CD4-positive, CD25-positive, alpha-beta regulatory T cell (primary cell): ENCODE results near the gene YPEL1. TPM values are rescaled to one million over a fixed set of nuclear protein-coding genes. Genes with fewer than 3 reads are reported as not detected.
"Not testable (repeated sequence)": the region's sequence is repeated elsewhere in the genome, so short reads cannot be mapped to it uniquely, and the experiment has no call there.

Experiments used
- ATAC-seq, 2 donors: fragments of 150-1000 bp; cut with Tn5 transposase; one replicate each; pipeline ENCODE4 v1.10.0; 2021; ENCODE audit warnings: low read depth in 2 of 2, moderate number of reproducible peaks in 2 of 2, moderate library complexity in 1 of 2
- DNase-seq, 3 donors: peaks; one replicate each; pipeline versions ENCODE4 v3.0.0 to v3.0.0-alpha.2; 2012 to 2022; ENCODE audit warnings: mixed read lengths in 1 of 3
- H3K27ac ChIP-seq: one replicate; pipeline ENCODE4 v1.7.0; 2013; ENCODE audit warnings: mild to moderate bottlenecking, low read length; ENCODE audit not compliant: insufficient read depth, poor library complexity, severe bottlenecking
- H3K27me3 ChIP-seq: one replicate; pipeline ENCODE4 v1.7.0; 2013; ENCODE audit warnings: low read length; ENCODE audit not compliant: control insufficient read depth, insufficient read depth
- H3K36me3 ChIP-seq: one replicate; pipeline ENCODE4 v1.7.0; 2013; ENCODE audit warnings: mild to moderate bottlenecking, low read length, moderate library complexity; ENCODE audit not compliant: control insufficient read depth, insufficient read depth
- H3K4me1 ChIP-seq: 2 replicates; pipeline ENCODE4 v1.7.0; 2013; ENCODE audit warnings: mild to moderate bottlenecking, low read length; ENCODE audit not compliant: insufficient read depth, control insufficient read depth, poor library complexity, severe bottlenecking
- H3K4me3 ChIP-seq: one replicate; pipeline ENCODE4 v1.7.0; 2013; ENCODE audit warnings: low read depth, mild to moderate bottlenecking, low read length, moderate library complexity
- H3K9me3 ChIP-seq, 2 experiments: 1 replicate in 1 of 2; 2 replicates in 1 of 2; pipeline ENCODE4 v1.7.0; 2013; ENCODE audit warnings: low read length in 2 of 2, mild to moderate bottlenecking in 1 of 2, moderate library complexity in 1 of 2; ENCODE audit not compliant: control insufficient read depth in 2 of 2
- H3K27ac Mint-ChIP-seq, 3 donors: one replicate each; pipeline ENCODE4 v1.8.0; 2020 to 2022; ENCODE audit warnings: mild to moderate bottlenecking in 3 of 3, mixed read lengths in 3 of 3, moderate library complexity in 2 of 3
- H3K27me3 Mint-ChIP-seq: one replicate; pipeline ENCODE4 v1.8.0; 2022; ENCODE audit warnings: mild to moderate bottlenecking, mixed read lengths
- H3K36me3 Mint-ChIP-seq: one replicate; pipeline ENCODE4 v1.8.0; 2020; ENCODE audit warnings: mixed read lengths
- H3K4me1 Mint-ChIP-seq, 4 donors: one replicate each; pipeline ENCODE4 v1.8.0; 2020 to 2022; ENCODE audit warnings: mixed read lengths in 4 of 4, mild to moderate bottlenecking in 1 of 4
- H3K4me3 Mint-ChIP-seq, 4 donors: one replicate each; pipeline ENCODE4 v1.8.0; 2020 to 2022; ENCODE audit warnings: mild to moderate bottlenecking in 4 of 4, mixed read lengths in 4 of 4, moderate library complexity in 3 of 4
- H3K9me3 Mint-ChIP-seq, 7 donors: one replicate each; pipeline ENCODE4 v1.8.0; 2020 to 2022; ENCODE audit warnings: mixed read lengths in 7 of 7, mild to moderate bottlenecking in 3 of 7, moderate library complexity in 2 of 7
- polyA plus RNA-seq, 4 donors: library from polyadenylated mRNA; unstranded; fragments of 300-500 nt; fragmentation: Illumina TruSeq; gene quantifications; one replicate each; pipeline ENCODE4 v1.2.3, GENCODE V29; 2021
- total RNA-seq: library from RNA; stranded (reverse); gene quantifications from one replicate; pipeline ENCODE4 v1.2.3, GENCODE V29; 2022

Gene YPEL1
- total and polyA plus RNA-seq, 5 donors from 2014 or later: 5.4 to 20.1 (median 9.5) TPM

GRCh38 chr22:21694795-21695429 lies 40.7 kb downstream of the YPEL1 start:
- H3K27ac ChIP-seq: no peak overlapping the region
- Mint-ChIP-seq H3K9me3 (no peaks in the 10 kb centered on the region), H3K36me3 (peaks cover 25% of the 10 kb centered on the region), H3K4me3 (no peak overlapping the region), H3K27me3 (no peaks in the 10 kb centered on the region), H3K27ac (peak overlapping the region in 1 of 3 donors; percentile 62), H3K4me1 (peaks cover 0 to 9% (median 2%) of the 10 kb centered on the region in 4 donors)
- H3K36me3 ChIP-seq: peaks cover 65% of the 10 kb centered on the region
- H3K9me3 ChIP-seq: no peaks in the 10 kb centered on the region
- no peaks in the 10 kb centered on the region for H3K27me3 ChIP-seq
- no peak overlapping the region for H3K4me3 ChIP-seq
- no peaks in the 10 kb centered on the region for H3K4me1 ChIP-seq
- DNase-seq (no peak), ATAC-seq (no peak)

GRCh38 chr22:21694394-21694793 lies 41.2 kb downstream of the YPEL1 start:
- H3K27ac Mint-ChIP-seq: no peak overlapping the region
- no peak overlapping the region for H3K4me3 ChIP-seq

GRCh38 chr22:21693999-21694341 lies 41.6 kb downstream of the YPEL1 start:
- Histone ChIP-seq H3K4me1 (no peaks in the 10 kb centered on the region), H3K4me3 (no peak overlapping the region), H3K36me3 (peaks cover 67% of the 10 kb centered on the region), H3K27me3 (no peaks in the 10 kb centered on the region), H3K27ac (no peak overlapping the region), H3K9me3 (no peaks in the 10 kb centered on the region)
- Mint-ChIP-seq H3K27ac (no peak overlapping the region), H3K4me1 (peaks cover 0 to 6% (median 4%) of the 10 kb centered on the region in 4 donors), H3K9me3 (no peaks in the 10 kb centered on the region), H3K27me3 (no peaks in the 10 kb centered on the region), H3K36me3 (peaks cover 30% of the 10 kb centered on the region), H3K4me3 (no peak overlapping the region)
- DNase-seq: no peak
- ATAC-seq: no peak

More at GRCh38 chr22:21694394-21694793, 41.2 kb downstream of the YPEL1 start:
- Mint-ChIP-seq H3K4me1 (peaks cover 0 to 6% (median 4%) of the 10 kb centered on the region in 4 donors), H3K4me3 (no peak overlapping the region), H3K9me3 (no peaks in the 10 kb centered on the region), H3K36me3 (peaks cover 30% of the 10 kb centered on the region), H3K27me3 (no peaks in the 10 kb centered on the region)
- DNase-seq (no peak), ATAC-seq (no peak)
- H3K27ac ChIP-seq: no peak overlapping the region
- H3K27me3 ChIP-seq: no peaks in the 10 kb centered on the region
- no peaks in the 10 kb centered on the region for H3K9me3 ChIP-seq
- no peaks in the 10 kb centered on the region for H3K4me1 ChIP-seq
- H3K36me3 ChIP-seq: peaks cover 69% of the 10 kb centered on the region

DNA sequence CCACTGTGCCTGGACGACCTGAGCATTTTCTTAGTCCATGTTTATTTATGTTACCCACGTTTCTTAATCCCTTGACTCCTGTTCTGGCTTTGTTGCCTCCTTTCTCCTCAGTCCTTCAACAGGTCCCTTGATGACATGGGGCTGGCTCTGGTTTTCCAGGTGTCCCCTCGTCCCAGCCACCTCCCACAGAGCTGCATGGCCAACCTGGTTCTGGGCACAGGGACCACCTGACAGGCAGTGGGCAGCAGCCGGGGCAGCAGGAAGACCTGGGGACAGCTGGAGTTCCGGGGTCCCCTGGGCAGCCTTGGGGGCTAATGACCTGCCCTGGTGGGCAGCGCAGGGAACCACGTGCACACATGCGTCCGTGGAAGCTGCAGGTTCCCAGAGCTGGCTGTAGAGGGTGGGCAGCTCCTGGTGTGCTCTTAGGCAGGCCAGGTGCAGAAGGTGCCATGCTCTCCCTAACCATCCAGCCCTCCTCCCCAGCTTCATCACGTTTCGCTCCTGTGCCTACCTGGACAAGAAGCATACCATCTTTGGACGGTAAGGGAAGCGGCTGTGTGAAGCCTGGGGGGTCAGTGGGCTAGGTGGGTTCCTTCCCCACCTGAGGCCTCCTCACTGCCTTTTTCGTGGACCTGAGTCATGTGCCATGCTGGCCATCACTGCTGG lies 42.1 kb downstream of the YPEL1 start:
- no peak overlapping the region for H3K4me3 ChIP-seq
- peaks cover 66% of the 10 kb centered on the region for H3K36me3 ChIP-seq
- Mint-ChIP-seq H3K36me3 (peaks cover 30% of the 10 kb centered on the region), H3K9me3 (no peaks in the 10 kb centered on the region), H3K27ac (no peak overlapping the region), H3K4me1 (peaks cover 0 to 6% (median 4%) of the 10 kb centered on the region in 4 donors), H3K4me3 (no peak overlapping the region), H3K27me3 (no peaks in the 10 kb centered on the region)
- H3K9me3 ChIP-seq: no peaks in the 10 kb centered on the region
- no peaks in the 10 kb centered on the region for H3K27me3 ChIP-seq
- DNase-seq (no peak), ATAC-seq (no peak)
- H3K4me1 ChIP-seq: no peaks in the 10 kb centered on the region
- H3K27ac ChIP-seq: no peak overlapping the region

DNA sequence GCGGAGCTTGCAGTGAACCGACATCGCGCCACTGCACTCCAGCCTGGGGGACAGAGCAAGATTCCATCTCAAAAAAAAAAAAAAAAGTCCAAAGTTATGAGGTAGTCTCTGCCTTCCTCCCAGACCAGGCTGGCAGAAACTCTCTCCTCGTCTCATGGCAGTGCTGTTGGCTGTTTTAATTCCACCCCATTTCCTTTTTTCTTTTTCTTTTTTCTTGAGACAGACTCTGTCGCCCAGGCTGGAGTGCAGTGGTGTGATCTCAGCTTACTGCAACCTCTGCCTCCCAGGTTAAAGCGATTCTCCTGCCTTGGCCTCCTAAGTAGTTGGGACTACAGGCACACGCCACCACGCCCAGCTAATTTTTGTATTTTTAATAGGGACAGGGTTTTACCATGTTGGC lies 42.7 kb downstream of the YPEL1 start:
- H3K4me3 Mint-ChIP-seq, H3K9me3 ChIP-seq, H3K27me3 Mint-ChIP-seq, ATAC-seq, H3K9me3 Mint-ChIP-seq, H3K4me1 ChIP-seq, H3K4me3 ChIP-seq, H3K27ac ChIP-seq, H3K27ac Mint-ChIP-seq, H3K4me1 Mint-ChIP-seq, DNase-seq, H3K27me3 ChIP-seq: not testable (repeated sequence)
- H3K36me3 Mint-ChIP-seq: peaks cover 30% of the 10 kb centered on the region
- H3K36me3 ChIP-seq: peaks cover 68% of the 10 kb centered on the region

DNA sequence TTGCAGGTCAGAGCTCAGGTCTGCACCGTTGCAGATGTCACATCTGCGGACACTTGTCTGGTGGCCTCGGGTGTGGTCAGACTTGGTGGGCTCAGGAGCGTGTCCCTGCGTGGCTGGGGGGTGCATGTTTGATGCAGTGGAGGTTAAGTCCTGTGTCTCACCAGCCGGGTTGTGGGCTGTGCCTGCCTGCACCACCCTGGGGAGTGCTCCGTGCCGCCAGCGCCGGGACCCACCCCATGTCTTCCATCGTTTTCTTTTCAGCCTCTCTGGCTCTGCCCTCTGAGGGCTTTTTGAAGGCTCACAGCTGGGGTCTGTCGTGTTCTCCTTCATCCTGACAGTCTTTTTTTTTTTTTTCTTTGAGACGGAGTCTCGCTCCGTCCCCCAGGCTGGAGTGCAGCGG lies 43.8 kb downstream of the YPEL1 start:
- Histone ChIP-seq H3K4me3 (no peak overlapping the region), H3K9me3 (no peaks in the 10 kb centered on the region), H3K27ac (no peak overlapping the region), H3K36me3 (peaks cover 65% of the 10 kb centered on the region), H3K4me1 (no peaks in the 10 kb centered on the region), H3K27me3 (no peaks in the 10 kb centered on the region)
- no peaks in the 10 kb centered on the region for H3K27me3 Mint-ChIP-seq
- no peak overlapping the region for H3K4me3 Mint-ChIP-seq
- peak overlapping the region in 1 of 3 donors; percentile 58 for H3K27ac Mint-ChIP-seq
- no peak for DNase-seq
- H3K36me3 Mint-ChIP-seq: peaks cover 26% of the 10 kb centered on the region
- peaks cover 0 to 6% (median 4%) of the 10 kb centered on the region in 4 donors for H3K4me1 Mint-ChIP-seq
- H3K9me3 Mint-ChIP-seq: no peaks in the 10 kb centered on the region
- ATAC-seq: no peak

DNA sequence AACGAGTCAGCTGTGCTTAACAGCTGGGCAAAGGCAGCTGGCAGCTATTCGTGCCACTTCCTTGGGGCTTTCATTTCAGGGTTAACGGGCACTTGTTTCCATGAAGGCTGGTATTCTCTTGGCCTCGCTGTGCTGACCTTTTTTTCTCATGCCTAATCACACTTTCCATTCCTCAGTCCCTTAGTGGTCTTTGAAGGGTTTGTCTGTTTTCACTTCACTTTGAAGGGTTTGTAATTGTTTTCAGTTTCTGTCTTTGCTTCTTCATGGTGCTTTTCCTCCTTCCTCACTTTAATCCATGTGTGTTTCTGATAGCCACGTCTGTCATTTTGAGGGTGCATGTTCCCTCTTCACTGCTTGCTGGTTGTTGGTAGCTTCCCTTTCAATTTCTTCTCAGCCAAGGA lies 45.2 kb downstream of the YPEL1 start:
- Histone ChIP-seq H3K4me1 (no peaks in the 10 kb centered on the region), H3K9me3 (no peaks in the 10 kb centered on the region), H3K36me3 (peaks cover 65% of the 10 kb centered on the region), H3K4me3 (no peak overlapping the region), H3K27me3 (no peaks in the 10 kb centered on the region), H3K27ac (no peak overlapping the region)
- no peak overlapping the region for H3K4me3 Mint-ChIP-seq
- ATAC-seq (peak in 1 of 2 donors; percentile 24), DNase-seq (peak in 1 of 3 donors; percentile 31)
- peaks cover 0 to 6% (median 3%) of the 10 kb centered on the region in 4 donors for H3K4me1 Mint-ChIP-seq
- H3K9me3 Mint-ChIP-seq: no peaks in the 10 kb centered on the region
- peaks cover 19% of the 10 kb centered on the region for H3K36me3 Mint-ChIP-seq
- no peaks in the 10 kb centered on the region for H3K27me3 Mint-ChIP-seq
- peak overlapping the region; percentile 58 to 91 (median 64) for H3K27ac Mint-ChIP-seq
